Activated naive CD4-positive, alpha-beta T cell treated with anti-CD3 and anti-CD28 coated beads, Interleukin-2, amount 10 ng/mL, durations not matched to agents 7 days and 5 days (primary cell): ENCODE data around the gene GPR157.
"Not testable (repeated sequence)": the region's sequence is repeated elsewhere in the genome, so short reads cannot be mapped to it uniquely, and the experiment has no call there.

Experiments
- CTCF ChIA-PET: fragments of 350-600 bp; sonication (Branson Sonifier 250); formaldehyde crosslinking; loops from one replicate; lab custom pipeline; 2021; ENCODE audit warnings: antibody characterized with exemption; lab: Charles Lee
- DNase-seq: peaks from one replicate; pipeline ENCODE4 v3.0.0-alpha.2; 2020
- H3K27ac Mint-ChIP-seq: one replicate; pipeline ENCODE4 v1.8.0; 2021; ENCODE audit warnings: mild to moderate bottlenecking, moderate library complexity, mixed read lengths
- H3K27me3 Mint-ChIP-seq: one replicate; pipeline ENCODE4 v1.8.0; 2021; ENCODE audit warnings: mild to moderate bottlenecking, mixed read lengths
- H3K36me3 Mint-ChIP-seq: one replicate; pipeline ENCODE4 v1.8.0; 2021; ENCODE audit warnings: mixed read lengths
- H3K4me1 Mint-ChIP-seq: one replicate; pipeline ENCODE4 v1.8.0; 2021; ENCODE audit warnings: mixed read lengths
- H3K4me3 Mint-ChIP-seq: one replicate; pipeline ENCODE4 v1.8.0; 2021; ENCODE audit warnings: mild to moderate bottlenecking, moderate library complexity, mixed read lengths
- H3K9me3 Mint-ChIP-seq: one replicate; pipeline ENCODE4 v1.8.0; 2021; ENCODE audit warnings: mixed read lengths

Gene GPR157

GRCh38 chr1:9100471-9101043 is 28.3 kb downstream of the GPR157 start:
- no peaks in the 10 kb centered on the region for H3K9me3 Mint-ChIP-seq
- H3K36me3 Mint-ChIP-seq, result no peaks in the 10 kb centered on the region
- no peaks in the 10 kb centered on the region for H3K4me1 Mint-ChIP-seq
- DNase-seq, result no peak
- H3K27me3 Mint-ChIP-seq, result peaks cover 8% of the 10 kb centered on the region
- CTCF ChIA-PET, result interaction anchor here (0.8 to 5.2 kb wide), 7 partner anchors 10 to 101 kb away, joined by 3 to 82 read pairs (median 5); no protein-coding TSS in a partner anchor
- no peak overlapping the region for H3K4me3 Mint-ChIP-seq
- no peak overlapping the region for H3K27ac Mint-ChIP-seq

- CTCF ChIA-PET, result interaction anchor here (1.1 to 5.2 kb wide), 3 partner anchors 43 to 91 kb away, joined by 3 to 82 read pairs (median 4); no protein-coding TSS in a partner anchor
- no peak for DNase-seq
- Mint-ChIP-seq H3K27ac (no peak overlapping the region), H3K27me3 (peaks cover 11% of the 10 kb centered on the region), H3K4me3 (no peak overlapping the region), H3K4me1 (no peaks in the 10 kb centered on the region), H3K36me3 (no peaks in the 10 kb centered on the region), H3K9me3 (no peaks in the 10 kb centered on the region)
These were observed 29.3 kb downstream of the GPR157 start for GRCh38 chr1:9099555-9099954.

- no peak for DNase-seq
- Mint-ChIP-seq H3K36me3 (no peaks in the 10 kb centered on the region), H3K27me3 (peaks cover 11% of the 10 kb centered on the region), H3K9me3 (no peaks in the 10 kb centered on the region), H3K27ac (no peak overlapping the region), H3K4me1 (no peaks in the 10 kb centered on the region), H3K4me3 (no peak overlapping the region)
- CTCF ChIA-PET, result interaction anchor here (1.0 kb wide), 1 partner anchor 249 kb away, joined by 3 read pairs; no protein-coding TSS in a partner anchor
These were observed 30.8 kb downstream of the GPR157 start for GRCh38 chr1:9097947-9098705.

GRCh38 chr1:9095818-9096217 is 33.1 kb downstream of the GPR157 start:
- H3K27ac Mint-ChIP-seq, result no peak overlapping the region
- H3K4me1 Mint-ChIP-seq, result no peaks in the 10 kb centered on the region
- H3K36me3 Mint-ChIP-seq, result no peaks in the 10 kb centered on the region
- no peaks in the 10 kb centered on the region for H3K9me3 Mint-ChIP-seq
- H3K27me3 Mint-ChIP-seq, result peaks cover 11% of the 10 kb centered on the region
- no peak overlapping the region for H3K4me3 Mint-ChIP-seq
- CTCF ChIA-PET, result interaction anchor here (1.0 to 1.2 kb wide), 2 partner anchors 10 to 87 kb away, joined by 3 read pairs; no protein-coding TSS in a partner anchor
- no peak for DNase-seq

GRCh38 chr1:9093996-9094595 is 34.8 kb downstream of the GPR157 start:
- H3K9me3 Mint-ChIP-seq, DNase-seq, H3K36me3 Mint-ChIP-seq, CTCF ChIA-PET, H3K4me1 Mint-ChIP-seq, H3K27ac Mint-ChIP-seq, H3K4me3 Mint-ChIP-seq: not testable (repeated sequence)
- peaks cover 15% of the 10 kb centered on the region for H3K27me3 Mint-ChIP-seq

GRCh38 chr1:9093581-9093980 is 35.3 kb downstream of the GPR157 start:
- Mint-ChIP-seq H3K9me3 (no peaks in the 10 kb centered on the region), H3K36me3 (no peaks in the 10 kb centered on the region), H3K4me1 (no peaks in the 10 kb centered on the region), H3K27me3 (peaks cover 17% of the 10 kb centered on the region), H3K4me3 (no peak overlapping the region), H3K27ac (no peak overlapping the region)
- CTCF ChIA-PET, result no interaction called here
- no peak for DNase-seq

GRCh38 chr1:9093091-9093490 is 35.8 kb downstream of the GPR157 start:
- no peaks in the 10 kb centered on the region for H3K4me1 Mint-ChIP-seq
- H3K9me3 Mint-ChIP-seq, result no peaks in the 10 kb centered on the region
- CTCF ChIA-PET, result no interaction called here
- peaks cover 22% of the 10 kb centered on the region for H3K27me3 Mint-ChIP-seq
- no peak overlapping the region for H3K4me3 Mint-ChIP-seq
- DNase-seq, result no peak
- no peak overlapping the region for H3K27ac Mint-ChIP-seq
- no peaks in the 10 kb centered on the region for H3K36me3 Mint-ChIP-seq

- no peak for DNase-seq
- no peak overlapping the region for H3K27ac Mint-ChIP-seq
- H3K9me3 Mint-ChIP-seq, result no peaks in the 10 kb centered on the region
- H3K36me3 Mint-ChIP-seq, result no peaks in the 10 kb centered on the region
- peaks cover 6% of the 10 kb centered on the region for H3K4me1 Mint-ChIP-seq
- CTCF ChIA-PET, result interaction anchor here (1.1 to 1.3 kb wide), 2 partner anchors 13 to 22 kb away, joined by 3 to 4 read pairs; no protein-coding TSS in a partner anchor
- H3K27me3 Mint-ChIP-seq, result peaks cover 41% of the 10 kb centered on the region
- H3K4me3 Mint-ChIP-seq, result no peak overlapping the region
These were observed 40.1 kb downstream of the GPR157 start for GRCh38 chr1:9088807-9089206.

GRCh38 chr1:9087411-9088125 is 41.3 kb downstream of the GPR157 start:
- H3K9me3 Mint-ChIP-seq, result no peaks in the 10 kb centered on the region
- no peak overlapping the region for H3K4me3 Mint-ChIP-seq
- peaks cover 41% of the 10 kb centered on the region for H3K27me3 Mint-ChIP-seq
- H3K36me3 Mint-ChIP-seq, result no peaks in the 10 kb centered on the region
- DNase-seq, result no peak
- H3K27ac Mint-ChIP-seq, result no peak overlapping the region
- H3K4me1 Mint-ChIP-seq, result peaks cover 15% of the 10 kb centered on the region
- CTCF ChIA-PET, result interaction anchor here (1.3 kb wide), 1 partner anchor 14 kb away, joined by 4 read pairs; no protein-coding TSS in a partner anchor

- no peaks in the 10 kb centered on the region for H3K9me3 Mint-ChIP-seq
- no peak overlapping the region for H3K27ac Mint-ChIP-seq
- no peak for DNase-seq
- no peak overlapping the region for H3K4me3 Mint-ChIP-seq
- no peaks in the 10 kb centered on the region for H3K36me3 Mint-ChIP-seq
- CTCF ChIA-PET, result no interaction called here
- peaks cover 41% of the 10 kb centered on the region for H3K27me3 Mint-ChIP-seq
- peaks cover 21% of the 10 kb centered on the region for H3K4me1 Mint-ChIP-seq
These were observed 42.1 kb downstream of the GPR157 start for GRCh38 chr1:9086796-9087195.

- Mint-ChIP-seq H3K9me3 (no peaks in the 10 kb centered on the region), H3K27ac (no peak overlapping the region), H3K4me1 (peaks cover 26% of the 10 kb centered on the region), H3K27me3 (peaks cover 45% of the 10 kb centered on the region), H3K36me3 (no peaks in the 10 kb centered on the region), H3K4me3 (no peak overlapping the region)
- CTCF ChIA-PET, result interaction anchor here (1.6 kb wide), 1 partner anchor 237 kb away, joined by 3 read pairs; no protein-coding TSS in a partner anchor
- DNase-seq, result no peak
These were observed 42.9 kb downstream of the GPR157 start for GRCh38 chr1:9086045-9086444.

GRCh38 chr1:9085306-9085940 is 43.5 kb downstream of the GPR157 start:
- Mint-ChIP-seq H3K27me3 (peaks cover 49% of the 10 kb centered on the region), H3K4me1 (peaks cover 30% of the 10 kb centered on the region), H3K9me3 (no peaks in the 10 kb centered on the region), H3K27ac (no peak overlapping the region), H3K4me3 (no peak overlapping the region), H3K36me3 (no peaks in the 10 kb centered on the region)
- CTCF ChIA-PET, result interaction anchor here (1.6 kb wide), 1 partner anchor 237 kb away, joined by 3 read pairs; no protein-coding TSS in a partner anchor
- no peak for DNase-seq

- Mint-ChIP-seq H3K9me3 (no peaks in the 10 kb centered on the region), H3K4me1 (peaks cover 35% of the 10 kb centered on the region), H3K36me3 (peaks cover under 1% of the 10 kb centered on the region), H3K4me3 (no peak overlapping the region), H3K27me3 (peaks cover 50% of the 10 kb centered on the region), H3K27ac (no peak overlapping the region)
- CTCF ChIA-PET, result interaction anchor here (1.6 kb wide), 1 partner anchor 236 kb away, joined by 3 read pairs; no protein-coding TSS in a partner anchor
- DNase-seq, result no peak
These were observed 44.0 kb downstream of the GPR157 start for GRCh38 chr1:9084906-9085305.
